Ovary (tissue), 9 donors: ENCODE measurements around the gene PLXDC2. TPM values are rescaled to one million over a fixed set of nuclear protein-coding genes. Genes with fewer than 3 reads are reported as not detected.

Experiments used
- DNase-seq, 5 donors: peaks; one replicate each; pipeline ENCODE4 v3.0.0-alpha.2; 2019 to 2020
- H3K27ac ChIP-seq, 2 donors: fragments of 200-600 bp; one replicate each; pipeline versions ENCODE4 v1.5.1 to v1.8.0; 2019 to 2022
- H3K27me3 ChIP-seq: fragments of 200-600 bp; one replicate; pipeline ENCODE4 v1.8.0; 2022
- H3K36me3 ChIP-seq: fragments of 200-600 bp; sonication (generic); one replicate; pipeline ENCODE4 v1.5.1; 2019
- H3K4me1 ChIP-seq: one replicate; pipeline ENCODE4 v1.8.1; 2013; ENCODE audit warnings: mild to moderate bottlenecking, moderate library complexity; ENCODE audit not compliant: insufficient read depth
- H3K4me3 ChIP-seq: fragments of 200-600 bp; sonication (generic); one replicate; pipeline ENCODE4 v1.5.1; 2017
- H3K9me3 ChIP-seq, 2 donors: fragments of 200-600 bp in 1 of 2; sonication (generic) in 1 of 2; one replicate each; pipeline versions ENCODE4 v1.5.1 to v1.8.1; 2013 to 2019; ENCODE audit warnings: mild to moderate bottlenecking in 1 of 2, moderate library complexity in 1 of 2
- EP300 ChIP-seq: sonication (generic); formaldehyde crosslinking; IDR thresholded peaks from one replicate; pipeline ENCODE4 v1.6.1; 2017; ENCODE audit warnings: antibody characterized with exemption
- POLR2A ChIP-seq: fragments of 450-650 bp; IDR thresholded peaks from one replicate; pipeline ENCODE4 v1.6.1; 2017; ENCODE audit warnings: antibody characterized with exemption, mild to moderate bottlenecking, moderate library complexity
- WGBS, 3 donors: extraction: QIAGEN DNeasy Blood & Tissue Kit in 1 of 3; methylation state at CpG; one replicate each; pipeline versions ENCODE4 v1.1.5 to v1.1.7; 2013 to 2017; 5-methylcytosine and 5-hydroxymethylcytosine counted together
- intact Hi-C, 4 donors: fragments of 100-400 bp; cut with DNase I; formaldehyde crosslinking; loops; one replicate each; pipeline versions ENCODE4 v1.11.0 to v1.15.1; 2022 to 2023
- polyA plus RNA-seq, 2 donors: library from polyadenylated mRNA; stranded (reverse); fragments of 200-250 nt in 1 of 2; fragments of 350-450 nt in 1 of 2; fragmentation: Illumina TruSeq in 1 of 2; extraction: RNeasy Lipid Tissue Mini Kit (QIAGEN cat#74804) in 1 of 2; gene quantifications; one replicate each; pipeline ENCODE4 v1.2.3, GENCODE V29; 2013 to 2014
- total RNA-seq, 7 donors: library from RNA; depleted of rRNA in 2 of 7; stranded (reverse); fragments of >200 nt in 2 of 7; fragmentation: NEBNext Ultra II Directional in 3 of 7; extraction: Animal tissue kit (Norgen Biotek cat#: 25700) in 3 of 7; gene quantifications; one replicate each; pipeline versions ENCODE4 v1.1.0 to v1.2.4, GENCODE V29; 2016 to 2023
- TF ChIP-seq, protein P1 (sequence below), 3 donors: fragments of 450-650 bp in 2 of 3; fragments of 200-600 bp in 1 of 3; IDR thresholded peaks; one replicate each; pipeline versions ENCODE4 v1.5.1 to v1.8.0; 2016 to 2022; ENCODE audit warnings: antibody characterized with exemption in 3 of 3, mild to moderate bottlenecking in 1 of 3
- donor health status: DM: no; HTN: no; CAD: no; lungs with moderate emphysema.
- donor health status: DM: no; HTN: no; CAD: no.
- donor health status: Bipolar disorder and iron deficiency.
- donor health status: DM: yes; HTN: yes; CAD: no.
- donor health status: DM: no; HTN: no; CAD: no.
- donor health status: DM: yes; HTN: yes; CAD: no.

PLXDC2 gene
- total and polyA plus RNA-seq, 9 donors = 13.6 to 76.0 (median 38.0) TPM

DNA sequence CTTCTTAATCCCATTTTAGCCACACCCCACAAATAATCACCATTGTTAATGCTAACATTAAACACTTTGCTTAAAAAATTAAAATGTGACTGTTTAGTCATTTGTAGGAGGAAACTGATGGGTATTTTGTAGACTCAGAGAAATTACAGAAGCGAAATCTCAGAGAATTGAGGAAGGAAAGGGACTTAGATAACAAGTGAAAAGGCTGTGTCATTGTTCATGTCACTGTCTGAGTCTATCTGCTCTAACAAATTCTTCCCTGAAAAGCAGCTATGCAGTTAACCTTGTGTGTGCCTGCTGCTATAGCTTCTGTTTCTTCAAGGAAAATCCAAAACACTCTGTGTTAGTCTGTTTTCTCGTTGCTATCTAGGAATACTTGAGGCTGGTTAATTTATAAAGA, 40.9 kb upstream of the PLXDC2 start:
- H3K27me3 ChIP-seq = no peaks in the 10 kb centered on the region
- TF ChIP-seq EP300 = no peak
- TF ChIP-seq, protein P1, sequence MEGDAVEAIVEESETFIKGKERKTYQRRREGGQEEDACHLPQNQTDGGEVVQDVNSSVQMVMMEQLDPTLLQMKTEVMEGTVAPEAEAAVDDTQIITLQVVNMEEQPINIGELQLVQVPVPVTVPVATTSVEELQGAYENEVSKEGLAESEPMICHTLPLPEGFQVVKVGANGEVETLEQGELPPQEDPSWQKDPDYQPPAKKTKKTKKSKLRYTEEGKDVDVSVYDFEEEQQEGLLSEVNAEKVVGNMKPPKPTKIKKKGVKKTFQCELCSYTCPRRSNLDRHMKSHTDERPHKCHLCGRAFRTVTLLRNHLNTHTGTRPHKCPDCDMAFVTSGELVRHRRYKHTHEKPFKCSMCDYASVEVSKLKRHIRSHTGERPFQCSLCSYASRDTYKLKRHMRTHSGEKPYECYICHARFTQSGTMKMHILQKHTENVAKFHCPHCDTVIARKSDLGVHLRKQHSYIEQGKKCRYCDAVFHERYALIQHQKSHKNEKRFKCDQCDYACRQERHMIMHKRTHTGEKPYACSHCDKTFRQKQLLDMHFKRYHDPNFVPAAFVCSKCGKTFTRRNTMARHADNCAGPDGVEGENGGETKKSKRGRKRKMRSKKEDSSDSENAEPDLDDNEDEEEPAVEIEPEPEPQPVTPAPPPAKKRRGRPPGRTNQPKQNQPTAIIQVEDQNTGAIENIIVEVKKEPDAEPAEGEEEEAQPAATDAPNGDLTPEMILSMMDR (IDR thresholded peaks at IDR 0.05) = no peak
- 58 to 75% (median 62%) methylated on average over 2 of the region's 2 CpGs for WGBS, 3 donors
- no peak for DNase-seq
- H3K4me3 ChIP-seq = no peak overlapping the region
- no peak overlapping the region for H3K27ac ChIP-seq
- intact Hi-C loops = no loop called here
- no peaks in the 10 kb centered on the region for H3K36me3 ChIP-seq
- no peaks in the 10 kb centered on the region for H3K9me3 ChIP-seq
- H3K4me1 ChIP-seq = no peaks in the 10 kb centered on the region

- Histone ChIP-seq H3K36me3 (no peaks in the 10 kb centered on the region), H3K27ac (no peak overlapping the region), H3K9me3 (no peaks in the 10 kb centered on the region), H3K4me1 (no peaks in the 10 kb centered on the region), H3K27me3 (no peaks in the 10 kb centered on the region), H3K4me3 (no peak overlapping the region)
- no peak for DNase-seq
- TF ChIP-seq EP300 (no peak), POLR2A (no peak)
- TF ChIP-seq, protein P1 (IDR thresholded peaks at IDR 0.05) = no peak
- WGBS, 3 donors = 36 to 76% (median 50%) methylated on average over 2 of the region's 2 CpGs
- intact Hi-C loops = no loop called here
Measured at GRCh38 chr10:19777806-19778205, 38.4 kb upstream of the PLXDC2 start.

DNA sequence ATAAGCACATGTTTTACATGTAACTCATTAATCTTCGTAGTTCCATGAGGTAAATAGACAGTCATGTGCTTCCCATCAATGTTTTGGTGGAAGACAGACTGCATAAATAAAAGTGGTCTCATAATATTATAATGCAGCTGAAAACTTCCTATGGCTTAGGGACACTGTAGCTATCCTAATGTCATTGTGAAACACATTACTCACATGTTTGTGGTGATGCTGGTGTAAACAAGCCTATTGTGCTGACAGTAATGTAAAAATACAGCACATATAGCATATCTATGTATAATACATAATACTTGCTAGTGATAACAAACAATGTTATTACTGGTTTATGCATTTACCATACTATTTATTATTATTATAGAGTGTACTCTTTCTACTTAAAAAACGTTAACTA, 37.2 kb upstream of the PLXDC2 start:
- Histone ChIP-seq H3K36me3 (no peaks in the 10 kb centered on the region), H3K27me3 (no peaks in the 10 kb centered on the region), H3K9me3 (no peaks in the 10 kb centered on the region), H3K27ac (no peak overlapping the region), H3K4me3 (no peak overlapping the region), H3K4me1 (no peaks in the 10 kb centered on the region)
- 76 to 86% (median 84%) methylated on average over 2 of the region's 2 CpGs for WGBS, 3 donors
- DNase-seq = no peak
- TF ChIP-seq POLR2A (no peak), EP300 (no peak)
- TF ChIP-seq, protein P1 (IDR thresholded peaks at IDR 0.05) = no peak
- intact Hi-C loops = no loop called here

DNA sequence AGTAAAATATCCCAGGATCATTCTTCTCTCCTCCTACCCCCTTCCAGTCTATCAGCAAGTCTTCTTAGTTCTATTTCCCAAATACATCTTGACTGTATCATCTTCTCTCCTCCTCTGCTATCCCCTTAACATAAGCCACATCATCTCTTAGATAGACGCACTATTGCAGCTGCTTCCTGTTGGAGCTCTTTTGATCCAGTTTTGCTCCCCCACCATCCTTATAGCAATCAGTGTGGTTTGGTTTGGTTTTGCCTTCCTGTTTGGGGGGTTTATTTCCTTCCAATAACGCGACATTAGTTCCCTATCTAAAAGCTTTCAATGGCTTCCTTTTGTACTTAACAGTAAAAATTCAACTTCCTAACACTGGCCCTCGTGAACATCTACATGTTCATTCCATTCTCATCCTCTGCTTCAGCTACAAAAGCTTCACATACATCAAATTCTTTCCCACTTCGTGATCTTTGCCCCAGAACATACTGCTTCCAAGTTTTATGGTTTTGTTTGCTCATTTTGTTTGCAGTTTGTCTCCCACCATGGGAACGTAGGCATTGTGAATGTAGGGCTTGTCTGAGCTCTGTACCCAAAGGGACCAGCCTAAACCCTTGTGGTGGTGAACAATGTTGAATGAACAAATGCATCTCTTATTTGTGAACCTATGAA, 33.7 kb upstream of the PLXDC2 start:
- Histone ChIP-seq H3K4me3 (no peak overlapping the region), H3K36me3 (no peaks in the 10 kb centered on the region), H3K27me3 (no peaks in the 10 kb centered on the region), H3K9me3 (no peaks in the 10 kb centered on the region), H3K27ac (no peak overlapping the region), H3K4me1 (no peaks in the 10 kb centered on the region)
- no peak for DNase-seq
- intact Hi-C loops = no loop called here
- WGBS, 3 donors = 78 to 88% (median 82%) methylated on average over 6 of the region's 6 CpGs
- TF ChIP-seq, protein P1 (IDR thresholded peaks at IDR 0.05) = no peak
- TF ChIP-seq POLR2A (no peak), EP300 (no peak)
